Measurements from ENCODE around the gene PRKG1. TPM values are rescaled to one million over a fixed set of nuclear protein-coding genes. Genes with fewer than 3 reads are reported as not detected.
"Not testable (repeated sequence)": the region's sequence is repeated elsewhere in the genome, so short reads cannot be mapped to it uniquely, and the experiment has no call there.

Gene PRKG1
- total and polyA plus RNA-seq, 4 donors = 0.46 to 5.1 (median 1.5) TPM

DNA sequence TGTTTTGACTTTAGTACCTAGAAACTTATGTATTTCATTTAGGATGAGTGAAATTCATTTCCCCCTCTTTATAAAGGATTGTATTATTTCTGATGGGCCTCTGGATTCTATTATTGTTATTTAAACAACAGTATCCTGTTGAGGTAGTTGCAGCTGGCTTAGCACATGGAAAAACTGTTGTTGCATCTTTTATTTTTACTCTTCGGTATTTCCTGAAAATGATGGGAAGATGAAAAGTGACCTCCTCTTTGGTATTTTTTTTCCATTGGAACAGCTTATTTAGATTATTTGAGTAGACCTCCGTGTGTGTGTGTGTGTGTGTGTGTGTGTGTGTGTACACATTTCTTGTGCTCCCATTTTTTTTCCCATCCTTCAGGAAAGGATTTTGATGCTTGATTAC, 129.8 kb downstream of the PRKG1 start:
- no peak overlapping the region for H3K9ac ChIP-seq (ENCODE audit: low read depth in 1 of 2, low read length in 2 of 2)
- no peak overlapping the region for H3K4me3 ChIP-seq (ENCODE audit: low read depth in 1 of 3, low read length in 3 of 3)
- H3K27me3 ChIP-seq (ENCODE audit: control insufficient read depth in 4 of 4, insufficient read depth in 4 of 4, low read length in 3 of 4) = peaks cover 0 to 3% (median 0%) of the 10 kb centered on the region in 4 donors
- no peaks in the 10 kb centered on the region for H3K9me3 ChIP-seq (ENCODE audit: control insufficient read depth in 4 of 4, low read length in 3 of 4)
- H3K27ac ChIP-seq (ENCODE audit: low read depth in 1 of 2, low read length in 2 of 2) = no peak overlapping the region
- no peaks in the 10 kb centered on the region for H3K36me3 ChIP-seq (ENCODE audit: control insufficient read depth in 4 of 4, insufficient read depth in 3 of 4, low read depth in 1 of 4, low read length in 3 of 4)
- TF ChIP-seq FOXA2 (IDR thresholded peaks at IDR 0.05) (no peak), NR2F2 (IDR thresholded peaks at IDR 0.05) (no peak), MAX (IDR thresholded peaks at IDR 0.05) (no peak), HNF4A (conservative IDR thresholded peaks at IDR 0.05) (no peak), RXRA (IDR thresholded peaks at IDR 0.05) (no peak)
- no peaks in the 10 kb centered on the region for H3K4me1 ChIP-seq (ENCODE audit: control insufficient read depth in 4 of 4, insufficient read depth in 4 of 4, low read length in 3 of 4)
- 55% methylated on average over 2 of the region's 2 CpGs for WGBS
- no peak for DNase-seq (ENCODE audit: low spot score)

DNA sequence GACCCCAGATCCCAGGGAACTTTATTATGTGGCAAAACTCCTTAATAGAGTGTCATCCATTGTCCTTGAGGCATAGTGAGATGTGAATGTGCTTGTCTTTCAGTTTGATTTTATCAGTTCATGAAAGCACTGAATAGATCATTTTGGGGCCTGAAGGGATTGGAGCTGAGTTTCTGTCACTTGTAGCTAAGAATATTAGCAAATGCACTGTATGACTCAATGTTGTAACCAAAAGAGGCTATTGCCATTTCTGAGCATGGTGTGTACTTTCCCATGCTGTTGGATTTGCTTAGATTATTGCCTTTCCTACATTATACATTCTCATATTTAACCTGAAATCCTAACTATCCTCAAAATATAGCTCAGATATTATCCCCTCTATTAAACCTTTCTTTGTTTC, 130.4 kb downstream of the PRKG1 start:
- no peak for DNase-seq (ENCODE audit: low spot score)

GRCh38 chr10:51206500-51206899, 132.2 kb downstream of the PRKG1 start:
- Histone ChIP-seq H3K9ac (ENCODE audit: low read depth in 1 of 2, low read length in 2 of 2) (no peak overlapping the region), H3K27ac (ENCODE audit: low read depth in 1 of 2, low read length in 2 of 2) (no peak overlapping the region), H3K36me3 (ENCODE audit: control insufficient read depth in 4 of 4, insufficient read depth in 3 of 4, low read depth in 1 of 4, low read length in 3 of 4) (no peaks in the 10 kb centered on the region), H3K4me1 (ENCODE audit: control insufficient read depth in 4 of 4, insufficient read depth in 4 of 4, low read length in 3 of 4) (no peaks in the 10 kb centered on the region), H3K4me3 (ENCODE audit: low read depth in 1 of 3, low read length in 3 of 3) (no peak overlapping the region), H3K9me3 (ENCODE audit: control insufficient read depth in 4 of 4, low read length in 3 of 4) (no peaks in the 10 kb centered on the region), H3K27me3 (ENCODE audit: control insufficient read depth in 4 of 4, insufficient read depth in 4 of 4, low read length in 3 of 4) (no peaks in the 10 kb centered on the region)
- TF ChIP-seq RAD21 (IDR thresholded peaks at IDR 0.05) (no peak), HNF4G (IDR thresholded peaks at IDR 0.05) (no peak), HNF4A (conservative IDR thresholded peaks at IDR 0.05) (no peak), FOXA2 (IDR thresholded peaks at IDR 0.05) (no peak), ATF3 (IDR thresholded peaks at IDR 0.05) (no peak), RXRA (IDR thresholded peaks at IDR 0.05) (no peak), FOXA1 (IDR thresholded peaks at IDR 0.05) (no peak)
- 81% methylated on average over 1 of the region's 1 CpG for WGBS
- no peak for DNase-seq (ENCODE audit: low spot score)

More for the DNA sequence above, 130.4 kb downstream of the PRKG1 start:
- no peak for TF ChIP-seq RAD21 (IDR thresholded peaks at IDR 0.05)
- H3K4me3 ChIP-seq (ENCODE audit: low read depth in 1 of 3, low read length in 3 of 3) = no peak overlapping the region
- H3K9ac ChIP-seq (ENCODE audit: low read depth in 1 of 2, low read length in 2 of 2) = no peak overlapping the region
- H3K27me3 ChIP-seq (ENCODE audit: control insufficient read depth in 4 of 4, insufficient read depth in 4 of 4, low read length in 3 of 4) = no peaks in the 10 kb centered on the region
- H3K4me1 ChIP-seq (ENCODE audit: control insufficient read depth in 4 of 4, insufficient read depth in 4 of 4, low read length in 3 of 4) = no peaks in the 10 kb centered on the region
- no peak overlapping the region for H3K27ac ChIP-seq (ENCODE audit: low read depth in 1 of 2, low read length in 2 of 2)
- H3K9me3 ChIP-seq (ENCODE audit: control insufficient read depth in 4 of 4, low read length in 3 of 4) = no peaks in the 10 kb centered on the region
- no peaks in the 10 kb centered on the region for H3K36me3 ChIP-seq (ENCODE audit: control insufficient read depth in 4 of 4, insufficient read depth in 3 of 4, low read depth in 1 of 4, low read length in 3 of 4)

DNA sequence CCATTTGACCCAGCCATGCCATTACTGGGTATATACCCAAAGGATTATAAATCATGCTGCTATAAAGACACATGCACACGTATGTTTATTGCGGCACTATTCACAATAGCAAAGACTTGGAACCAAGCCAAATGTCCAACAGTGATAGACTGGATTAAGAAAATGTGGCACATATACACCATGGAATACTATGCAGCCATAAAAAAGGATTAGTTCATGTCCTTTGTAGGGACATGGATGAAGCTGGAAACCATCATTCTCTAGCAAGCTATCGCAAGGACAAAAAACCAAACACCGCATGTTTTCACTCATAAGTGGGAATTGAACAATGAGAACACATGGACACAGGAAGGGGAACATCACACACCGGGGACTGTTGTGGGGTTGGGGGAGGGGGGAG, 138.7 kb downstream of the PRKG1 start:
- H3K9ac ChIP-seq (ENCODE audit: low read depth in 1 of 2, low read length in 2 of 2); H3K36me3 ChIP-seq (ENCODE audit: control insufficient read depth in 4 of 4, insufficient read depth in 3 of 4, low read depth in 1 of 4, low read length in 3 of 4); H3K4me3 ChIP-seq (ENCODE audit: low read depth in 1 of 3, low read length in 3 of 3); H3K9me3 ChIP-seq (ENCODE audit: control insufficient read depth in 4 of 4, low read length in 3 of 4); H3K27me3 ChIP-seq (ENCODE audit: control insufficient read depth in 4 of 4, insufficient read depth in 4 of 4, low read length in 3 of 4); H3K4me1 ChIP-seq (ENCODE audit: control insufficient read depth in 4 of 4, insufficient read depth in 4 of 4, low read length in 3 of 4); H3K27ac ChIP-seq (ENCODE audit: low read depth in 1 of 2, low read length in 2 of 2); DNase-seq (ENCODE audit: low spot score): not testable (repeated sequence)
- 98% methylated on average over 3 of the region's 5 CpGs for WGBS
